Stimulated activated CD4-positive, alpha-beta T cell treated with anti-CD3 and anti-CD28 coated beads, Interleukin-1b, Interleukin-23, amount 100 ng/mL, for 4 hours (primary cell): ENCODE data around the gene STK39.

Source experiments
- DNase-seq, 2 donors: peaks; one replicate each; pipeline ENCODE4 v3.0.0-alpha.2; 2020; ENCODE audit warnings: low read depth in 2 of 2

Gene STK39

DNA sequence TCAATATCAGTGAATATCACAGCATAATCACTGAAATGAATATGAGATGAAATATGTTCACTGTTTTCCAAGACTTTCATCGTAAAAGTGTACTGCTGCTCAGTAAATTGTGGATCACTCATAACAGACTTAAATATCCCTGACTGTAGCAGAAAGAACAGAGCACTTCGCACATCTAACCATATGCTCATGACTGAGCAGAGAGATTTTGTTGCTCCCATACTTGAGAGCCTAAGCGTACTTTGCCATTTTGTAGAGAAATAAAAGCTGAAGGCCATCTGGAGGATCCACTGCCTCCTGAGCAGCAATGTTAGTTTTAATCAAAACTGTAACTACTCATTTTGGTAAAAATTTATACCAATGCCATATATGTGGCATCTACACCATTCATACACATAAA is 243.5 kb downstream of the STK39 start:
- no peak for DNase-seq

DNA sequence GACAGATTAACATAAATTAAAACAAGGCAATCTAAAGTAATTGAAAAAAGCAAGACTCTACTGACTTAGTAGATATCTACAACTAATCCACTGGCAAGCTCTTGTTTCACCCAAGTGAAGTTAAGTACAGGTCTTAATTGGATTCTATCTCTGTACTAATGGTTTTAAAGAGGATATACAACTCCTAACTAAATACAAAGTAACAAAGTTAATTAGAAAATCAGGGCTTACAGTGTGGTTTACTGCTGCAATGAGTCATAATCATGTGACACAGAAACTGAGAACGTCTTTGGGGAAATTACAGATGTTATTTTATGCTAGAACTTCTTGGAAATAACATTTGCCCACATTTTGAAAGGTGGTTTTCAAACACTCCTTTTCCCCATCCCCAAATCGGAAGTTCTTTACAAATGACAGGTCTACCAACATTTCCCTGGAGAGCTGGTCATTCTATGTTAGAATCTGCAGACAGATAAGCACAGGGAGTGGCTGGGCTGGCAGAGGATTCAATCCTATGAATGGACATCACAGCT is 245.3 kb downstream of the STK39 start:
- DNase-seq: no peak

DNA sequence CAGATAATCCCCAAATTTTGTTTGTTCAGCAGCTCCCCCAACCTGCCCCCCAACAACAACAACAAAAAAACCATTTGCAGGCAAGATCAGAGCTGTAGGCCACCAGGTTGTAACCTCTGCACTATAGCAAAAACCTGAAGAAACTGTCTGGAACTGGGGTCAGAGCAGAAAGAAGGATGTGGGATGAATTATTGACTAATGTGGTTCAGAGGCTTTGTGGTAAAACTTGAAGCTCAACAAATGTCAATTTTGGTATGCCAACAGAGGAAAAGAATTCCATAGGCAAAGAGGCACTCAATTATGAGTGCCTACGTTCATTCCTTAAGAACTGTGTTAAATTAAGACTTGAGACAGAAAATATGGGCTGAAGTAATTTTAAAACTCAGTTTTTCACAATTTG is 255.1 kb downstream of the STK39 start:
- no peak for DNase-seq

DNA sequence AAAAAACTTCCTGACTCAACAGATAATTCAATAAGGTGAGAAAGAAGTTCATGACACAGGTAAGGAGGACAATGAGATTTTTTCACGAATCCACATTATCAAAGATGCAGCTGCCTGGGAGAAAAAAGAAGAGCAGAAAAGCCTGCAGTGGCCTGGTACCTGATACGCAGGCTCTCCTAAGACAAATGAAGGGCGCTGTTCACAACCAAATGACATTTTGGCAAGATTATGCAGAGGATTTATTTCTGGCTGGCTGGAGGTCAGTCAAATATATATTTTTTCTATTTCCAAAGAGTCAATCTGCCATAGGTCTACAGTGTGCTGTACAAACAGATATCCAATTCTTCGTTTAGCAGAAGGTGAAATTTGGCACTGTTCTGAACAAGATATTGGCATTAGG is 257.3 kb downstream of the STK39 start:
- DNase-seq: no peak

DNA sequence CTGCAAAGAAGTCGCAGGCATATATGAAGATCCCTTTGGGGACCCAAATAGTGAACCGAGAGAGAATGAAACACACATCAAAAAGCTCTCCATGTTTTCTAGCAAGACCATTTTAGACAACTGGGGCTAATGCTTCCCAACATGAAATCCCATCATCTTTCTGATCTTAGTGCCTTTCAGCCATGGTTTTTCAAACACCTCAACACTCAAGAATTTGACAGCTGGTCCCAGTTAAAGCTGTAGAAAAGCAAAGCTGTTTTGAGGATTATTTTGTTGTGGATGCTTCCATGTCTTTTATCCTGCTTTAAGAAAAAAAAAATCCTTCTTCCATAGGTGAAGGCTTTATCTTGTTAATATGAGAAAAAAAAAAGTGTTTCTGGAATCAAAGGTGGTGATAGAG is 259.1 kb downstream of the STK39 start:
- no peak for DNase-seq

DNA sequence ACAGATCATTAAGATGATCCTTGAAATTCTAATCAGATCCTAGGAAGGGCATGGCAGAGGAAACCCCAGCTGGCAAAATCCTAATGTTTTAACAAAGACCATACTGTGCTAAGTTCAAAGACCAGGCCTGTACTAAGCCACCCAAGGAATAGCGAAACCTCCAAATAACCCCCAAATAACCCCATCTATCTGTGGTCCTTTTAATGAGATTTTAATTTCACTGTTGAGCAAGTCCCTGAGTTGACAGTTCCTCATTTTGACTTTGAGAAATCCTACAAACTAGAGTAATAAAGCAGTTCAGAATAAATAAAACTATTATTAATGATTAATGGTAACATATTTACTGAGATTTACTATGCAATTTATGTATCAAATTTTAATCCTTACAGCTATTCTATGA is 259.8 kb downstream of the STK39 start:
- no peak for DNase-seq

- DNase-seq: no peak
Observed at GRCh38 chr2:167987026-167987425, 260.4 kb downstream of the STK39 start.

- DNase-seq: no peak
Observed at GRCh38 chr2:167986223-167986622, 261.2 kb downstream of the STK39 start.

DNA sequence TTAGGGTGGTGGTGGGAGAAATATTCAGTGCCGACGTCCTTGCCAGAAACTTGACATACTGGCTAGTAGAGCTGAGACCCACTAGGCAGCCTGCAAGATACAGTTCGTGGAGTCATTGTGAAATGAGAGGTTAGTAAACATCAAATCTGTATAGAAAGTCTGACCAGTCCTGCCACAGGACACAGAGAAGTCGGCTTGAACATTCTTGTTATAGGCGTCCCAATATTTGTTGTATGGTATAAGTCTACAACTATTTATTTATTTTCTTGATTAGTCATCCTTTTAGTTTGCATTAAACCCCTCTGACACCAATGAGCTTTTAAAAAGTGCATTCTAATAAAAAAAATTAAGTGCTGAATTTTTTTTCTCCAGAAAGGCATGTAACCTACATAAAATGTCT is 265.4 kb downstream of the STK39 start:
- DNase-seq: no peak

- DNase-seq: no peak
Observed at GRCh38 chr2:167980439-167980838, 267.0 kb downstream of the STK39 start.

DNA sequence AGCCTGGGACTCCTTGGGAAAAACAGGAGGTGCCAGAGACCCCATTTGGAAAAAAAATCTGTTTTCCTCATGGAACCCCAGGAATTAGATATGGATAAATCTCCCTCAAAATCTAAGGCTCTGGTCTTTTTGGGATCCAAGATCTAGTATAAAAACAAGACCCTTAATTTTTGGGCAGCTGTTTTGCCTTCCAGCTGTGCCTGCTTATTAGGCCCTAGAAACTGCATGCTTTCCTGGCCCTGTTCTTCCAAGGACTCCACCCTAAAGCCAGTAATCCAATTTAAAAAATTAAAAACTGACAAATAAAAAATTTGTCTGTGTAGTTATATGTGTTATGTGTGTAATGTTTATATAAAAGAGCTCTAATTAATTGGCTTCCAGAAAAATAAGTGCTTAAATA is 274.6 kb downstream of the STK39 start:
- DNase-seq: no peak

DNA sequence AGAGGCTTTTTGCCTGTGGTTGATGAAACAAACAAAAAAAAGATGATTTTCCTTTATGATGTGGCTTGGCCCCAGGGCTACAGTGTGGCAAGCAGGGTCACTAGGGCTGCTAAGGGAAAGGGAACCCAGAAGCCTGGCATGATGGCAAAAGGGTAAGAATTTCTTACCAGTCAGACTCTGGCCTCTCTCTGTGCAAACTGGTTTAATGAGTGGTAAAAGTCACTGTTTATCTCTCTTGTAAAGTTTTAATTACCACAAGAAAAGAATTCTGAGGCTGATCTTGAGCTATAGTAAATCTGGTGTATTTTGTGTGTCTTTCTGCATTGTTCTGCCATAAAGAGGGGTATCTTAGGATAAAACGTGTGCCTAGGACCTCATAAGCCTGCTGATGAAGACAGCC is 275.4 kb downstream of the STK39 start:
- no peak for DNase-seq

- DNase-seq: no peak
Observed at GRCh38 chr2:167966937-167967913, 280.2 kb downstream of the STK39 start.

DNA sequence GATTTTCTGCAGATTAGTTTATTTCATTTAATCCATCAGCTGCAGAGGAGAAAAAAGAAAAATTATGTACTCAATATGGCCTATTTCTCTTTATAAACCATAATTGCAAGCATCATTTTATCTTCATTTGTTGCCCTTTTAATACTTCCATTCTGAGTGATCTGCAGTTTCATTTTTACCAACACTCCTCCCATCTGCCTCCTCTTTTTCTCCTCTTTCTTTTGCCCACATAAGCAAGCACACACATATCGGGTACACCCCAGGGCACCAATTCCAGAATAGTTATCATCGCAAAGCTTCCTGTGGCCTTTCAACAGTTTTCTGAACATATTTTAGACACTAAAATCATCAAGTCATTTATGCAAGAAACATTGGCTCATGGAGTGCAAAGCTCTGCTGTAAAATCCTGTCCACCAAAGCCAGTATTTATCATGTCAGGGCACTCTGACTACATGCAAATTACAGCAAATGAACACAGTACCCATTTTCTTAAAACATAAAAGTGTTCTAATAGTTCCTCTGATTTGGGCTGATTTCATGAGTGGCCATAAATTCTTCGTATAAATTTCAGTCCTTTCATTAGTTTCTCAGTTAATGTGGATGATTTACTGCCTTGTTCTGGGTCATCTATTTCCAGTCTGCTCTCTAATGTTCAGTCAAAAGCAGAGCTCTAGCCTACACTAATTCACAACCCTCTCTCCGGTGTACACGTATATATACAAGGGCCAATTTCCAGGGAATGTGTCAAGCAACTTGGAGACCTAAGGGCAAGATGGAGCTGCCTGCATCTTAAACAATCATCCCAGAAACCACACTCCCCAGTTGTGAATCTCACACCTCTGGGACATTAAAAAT is 281.3 kb downstream of the STK39 start:
- no peak for DNase-seq

- DNase-seq: no peak
Observed at GRCh38 chr2:167964650-167965413, 282.6 kb downstream of the STK39 start.

- DNase-seq: no peak
Observed at GRCh38 chr2:167963899-167964649, 283.3 kb downstream of the STK39 start.

DNA sequence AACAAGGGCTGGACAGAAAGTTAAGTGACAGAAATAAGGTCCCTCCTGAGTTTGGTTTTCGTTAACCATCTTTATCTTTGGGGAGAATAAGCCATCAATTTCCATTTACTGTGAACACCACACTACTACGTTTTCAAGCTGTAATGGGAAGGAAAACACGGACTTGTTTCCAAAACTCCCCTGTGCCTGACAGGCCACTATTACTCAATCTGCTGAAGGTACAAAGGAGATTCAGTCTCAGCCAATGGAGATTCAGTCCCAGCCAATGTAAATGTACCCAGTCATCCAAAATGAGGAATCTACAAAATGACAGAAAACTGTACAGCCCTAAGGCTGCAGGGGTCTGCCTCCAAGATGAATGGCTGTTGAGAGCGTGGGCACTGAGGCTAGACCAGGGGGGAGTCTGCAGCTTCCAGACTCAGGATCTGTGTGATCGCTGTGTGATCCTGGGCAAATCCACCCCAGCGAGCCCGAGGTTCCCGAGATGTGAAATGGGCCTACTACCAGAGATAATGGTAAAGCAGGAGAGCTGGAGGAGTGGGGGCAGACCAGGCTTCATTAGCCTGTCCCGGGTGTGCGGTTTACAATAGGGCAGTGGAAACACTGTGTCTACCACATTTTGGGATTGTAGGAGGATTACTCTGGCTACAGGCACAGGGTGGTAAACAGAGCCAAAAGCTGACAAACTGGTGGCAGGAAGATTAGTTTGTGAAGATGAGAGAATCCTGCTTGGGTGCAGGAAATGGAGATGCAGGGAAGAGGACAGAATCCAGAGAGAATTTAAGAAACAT is 284.8 kb downstream of the STK39 start:
- DNase-seq: no peak

- DNase-seq: no peak
Observed at GRCh38 chr2:167961536-167962048, 285.8 kb downstream of the STK39 start.

- DNase-seq: no peak
Observed at GRCh38 chr2:167960089-167960747, 287.2 kb downstream of the STK39 start.
